K562 (cell line): Measurements from ENCODE around the gene ZMPSTE24. TPM values are rescaled to one million over a fixed set of nuclear protein-coding genes. Genes with fewer than 3 reads are reported as not detected.

Experiments used
- ATF3 ChIP-seq, 2 experiments: fragments of 450-650 bp in 1 of 2; sonication (generic) in 1 of 2; formaldehyde crosslinking in 1 of 2; IDR thresholded peaks in 1 of 2; conservative IDR thresholded peaks in 1 of 2; 2 replicates each; pipeline versions ENCODE4 v1.6.1 to v1.8.1; 2016 to 2023; ENCODE audit warnings: mild to moderate bottlenecking in 2 of 2, moderate library complexity in 2 of 2, inconsistent platforms in 1 of 2, missing genetic modification reagents in 1 of 2
- BRCA1 ChIP-seq, 2 experiments: fragments of 450-650 bp in 1 of 2; sonication (generic) in 1 of 2; formaldehyde crosslinking in 1 of 2; IDR thresholded peaks; 2 replicates each; pipeline versions ENCODE4 v1.5.0 to v1.6.1; 2017 to 2020; ENCODE audit warnings: mild to moderate bottlenecking in 1 of 2, missing genetic modification reagents in 1 of 2
- CLOCK ChIP-seq: fragments of 250-450 bp; sonication (Bioruptor Pico); IDR thresholded peaks from 2 replicates; pipeline ENCODE4 v1.4.0; 2020; ENCODE audit warnings: mild to moderate bottlenecking, moderate library complexity, borderline replicate concordance
- CTCF ChIP-seq, 3 experiments: IDR thresholded peaks in 2 of 3; conservative IDR thresholded peaks in 1 of 3; 2 replicates each; pipeline ENCODE4 v1.5.1; 2011 to 2012; ENCODE audit warnings: low read length in 3 of 3, mild to moderate bottlenecking in 3 of 3, control low read depth in 2 of 3, improper control_type of control experiment in 1 of 3, inconsistent platforms in 1 of 3, low read depth in 1 of 3, mixed read lengths in 1 of 3, moderate library complexity in 1 of 3; ENCODE audit not compliant: insufficient read depth in 2 of 3
- ELF4 ChIP-seq: fragments of 450-650 bp; formaldehyde crosslinking; IDR thresholded peaks from 2 replicates; pipeline ENCODE4 v1.4.0; 2022; ENCODE audit warnings: missing genetic modification characterization
- EP300 ChIP-seq: IDR thresholded peaks from 2 replicates; pipeline ENCODE4 v1.6.1; 2012; ENCODE audit warnings: low read length, improper control_type of control experiment
- FUS ChIP-seq: fragments of 200-400 bp; formaldehyde crosslinking; optimal IDR thresholded peaks from 2 replicates; pipeline ENCODE3; 2017; ENCODE audit warnings: low read depth, low read length
- GABPA ChIP-seq: fragments of 200-800 bp; sonication (Bioruptor generic); conservative IDR thresholded peaks from 2 replicates; pipeline ENCODE4 v1.6.1; 2016; ENCODE audit warnings: low read depth, missing genetic modification characterization, missing compliant biosample characterization
- HNRNPH1 ChIP-seq: fragments of 200-400 bp; formaldehyde crosslinking; optimal IDR thresholded peaks from 2 replicates; pipeline ENCODE3; 2017; ENCODE audit warnings: low read depth, mild to moderate bottlenecking, low read length, moderate library complexity
- KAT2B ChIP-seq: IDR thresholded peaks from one replicate; pipeline ENCODE4 v1.6.1; 2012; ENCODE audit warnings: low read depth, mild to moderate bottlenecking, control low read depth, inconsistent platforms, low read length, moderate library complexity
- LARP7 ChIP-seq: fragments of 450-650 bp; IDR thresholded peaks from 2 replicates; pipeline ENCODE4 v1.6.1; 2016
- TARDBP ChIP-seq: fragments of 450-650 bp; IDR thresholded peaks from 2 replicates; pipeline ENCODE4 v1.6.1; 2016
- TBP ChIP-seq: optimal IDR thresholded peaks from 2 replicates; pipeline ENCODE3; 2011; ENCODE audit warnings: low read depth, low read length, improper control_type of control experiment
- U2AF1 ChIP-seq: fragments of 200-400 bp; formaldehyde crosslinking; optimal IDR thresholded peaks from 2 replicates; pipeline ENCODE3; 2017; ENCODE audit warnings: mild to moderate bottlenecking, low read depth, low read length, moderate library complexity
- USF1 ChIP-seq: sonication (generic); formaldehyde crosslinking; IDR thresholded peaks from 2 replicates; pipeline ENCODE4 v1.9.0; 2022; ENCODE audit warnings: mild to moderate bottlenecking, missing genetic modification reagents
- XRCC3 ChIP-seq: fragments of 450-650 bp; IDR thresholded peaks from 2 replicates; pipeline ENCODE4 v1.6.1; 2017; ENCODE audit warnings: mild to moderate bottlenecking, moderate library complexity
- ZNF134 ChIP-seq: fragments of 250-450 bp; sonication (Bioruptor Pico); conservative IDR thresholded peaks from 2 replicates; pipeline ENCODE4 v1.4.0; 2020
- ZNF217 ChIP-seq: sonication (generic); formaldehyde crosslinking; IDR thresholded peaks from 2 replicates; pipeline ENCODE4 v1.8.0; 2022; ENCODE audit warnings: mild to moderate bottlenecking, missing genetic modification reagents
- ZNF23 ChIP-seq: fragments of 250-450 bp; sonication (Bioruptor Pico); IDR thresholded peaks from 2 replicates; pipeline ENCODE4 v1.4.0; 2020; ENCODE audit warnings: mild to moderate bottlenecking
- ZNF280A ChIP-seq: fragments of 450-650 bp; IDR thresholded peaks from 2 replicates; pipeline ENCODE4 v1.6.1; 2018; ENCODE audit warnings: mild to moderate bottlenecking, low read depth; ENCODE audit not compliant: partially characterized antibody
- polyA plus RNA-seq, 8 experiments: library from polyadenylated mRNA; depleted of rRNA in 4 of 8; stranded (reverse) in 5 of 8; unstranded in 3 of 8; fragments of >200 nt; fragmentation: Nextera tagmentation in 2 of 8; fragmentation: Illumina TruSeq in 1 of 8; extraction: Ambion mirVana in 2 of 8; extraction: Trizol in 1 of 8; gene quantifications; 2 replicates each; pipeline versions ENCODE4 v1.2.1 to v1.2.3, GENCODE V29; 2011 to 2014; ENCODE audit warnings: inconsistent platforms in 1 of 8, missing spikeins in 1 of 8
- total RNA-seq, 7 experiments: library from RNA; depleted of rRNA in 6 of 7; stranded (reverse); fragments of >200 nt in 6 of 7; fragmentation: Illumina TruSeq in 2 of 7; extraction: Trizol in 2 of 7; gene quantifications; 2 replicates each; pipeline versions ENCODE4 v1.2.1 to v1.2.3, GENCODE V29; 2011 to 2021; ENCODE audit warnings: low replicate concordance in 1 of 7

The ZMPSTE24 gene
- total and polyA plus RNA-seq, 9 of the 15 experiments (the other 6 are each of a cell fraction or from before 2014, with no cell fraction given), result 30.7 to 75.9 (median 64.3) TPM

GRCh38 chr1:40338745-40339419 lies 80.8 kb downstream of the ZMPSTE24 start (continued):
- TF ChIP-seq ZNF280A (no peak), ZNF217 (CRISPR knock-in tag) (no peak), HNRNPH1 (no peak), ZNF23 (no peak), CTCF (IDR thresholded peaks at IDR 0.05 in 2 of 3, conservative IDR thresholded peaks at IDR 0.05 in 1 of 3; ENCODE audit: insufficient read depth in 2 of 3, low read depth in 1 of 3, low read length in 3 of 3) (peak; percentile 96 to 100 (median 98)), KAT2B (no peak), FUS (no peak), BRCA1 (IDR thresholded peaks at IDR 0.05) (no peak), BRCA1 (CRISPR knock-in tag; IDR thresholded peaks at IDR 0.05) (no peak), TARDBP (no peak), ZNF134 (no peak), CLOCK (CRISPR knock-in tag) (no peak), USF1 (CRISPR knock-in tag) (peak; percentile 13; the same call in 1 of the 2 replicates), U2AF1 (no peak), EP300 (no peak), GABPA (tag) (no peak), ELF4 (CRISPR knock-in tag) (no peak), ATF3 (IDR thresholded peaks at IDR 0.05) (no peak), ATF3 (CRISPR knock-in tag; conservative IDR thresholded peaks at IDR 0.05) (peak; percentile 14; the same call in 1 of the 2 replicates), LARP7 (no peak), TBP (peak; percentile 16), XRCC3 (no peak)
